Smooth muscle cell (in vitro differentiated cells): ENCODE data around the gene CPED1. TPM values are rescaled to one million over a fixed set of nuclear protein-coding genes. Genes with fewer than 3 reads are reported as not detected.

Experiments
- DNase-seq: peaks from one replicate; lab custom pipeline; 2025; ENCODE audit not compliant: unreplicated experiment; lab: John Stamatoyannopoulos, UW
- H2AFZ ChIP-seq: fragments of 200-600 bp; sonication (generic); 2 replicates; pipeline ENCODE4 v1.6.0; 2016; ENCODE audit warnings: antibody characterized with exemption, low read depth, mild to moderate bottlenecking
- H3F3A ChIP-seq: fragments of 200-600 bp; sonication (generic); 2 replicates; pipeline ENCODE4 v1.6.0; 2017; ENCODE audit warnings: antibody characterized with exemption, low read depth
- H3K27ac ChIP-seq: fragments of 200-600 bp; sonication (generic); 2 replicates; pipeline ENCODE4 v1.5.1; 2016; ENCODE audit warnings: low read depth, mild to moderate bottlenecking
- H3K27me3 ChIP-seq: fragments of 200-600 bp; sonication (generic); 2 replicates; pipeline ENCODE4 v1.6.1; 2016; ENCODE audit warnings: low read depth, mild to moderate bottlenecking
- H3K36me3 ChIP-seq: fragments of 200-600 bp; sonication (generic); 2 replicates; pipeline ENCODE4 v1.5.1; 2016; ENCODE audit warnings: low read depth
- H3K4me1 ChIP-seq: fragments of 200-600 bp; sonication (generic); 2 replicates; pipeline ENCODE4 v1.5.1; 2016; ENCODE audit warnings: low read depth
- H3K4me2 ChIP-seq: fragments of 200-600 bp; sonication (generic); 2 replicates; pipeline ENCODE4 v1.6.0; 2016; ENCODE audit warnings: mild to moderate bottlenecking
- H3K4me3 ChIP-seq: fragments of 200-600 bp; sonication (generic); 2 replicates; pipeline ENCODE4 v1.5.1; 2016; ENCODE audit warnings: mild to moderate bottlenecking
- H3K79me2 ChIP-seq: fragments of 200-600 bp; sonication (generic); 2 replicates; pipeline ENCODE4 v1.6.0; 2016; ENCODE audit warnings: low read depth, mild to moderate bottlenecking
- H3K9ac ChIP-seq: fragments of 200-600 bp; sonication (generic); 2 replicates; pipeline ENCODE4 v1.6.0; 2016; ENCODE audit warnings: low read depth
- H3K9me3 ChIP-seq: fragments of 200-600 bp; sonication (generic); replicated peaks from 2 replicates; pipeline ENCODE4 v1.5.1; 2016; ENCODE audit warnings: low read depth
- H4K20me1 ChIP-seq: fragments of 200-600 bp; sonication (generic); 2 replicates; pipeline ENCODE4 v1.6.0; 2016; ENCODE audit warnings: low read depth
- WGBS: methylation state at CpG from one replicate; pipeline ENCODE4 v1.1.7; 2016; ENCODE audit warnings: low lambda C conversion rate; 5-methylcytosine and 5-hydroxymethylcytosine counted together
- polyA plus RNA-seq: library from polyadenylated mRNA; unstranded; fragments of >200 nt; fragmentation: Nextera tagmentation; extraction: Ambion mirVana; gene quantifications from 2 replicates; pipeline ENCODE4 v1.2.1, GENCODE V29; 2016
- total RNA-seq: library from RNA; depleted of rRNA; stranded (reverse); fragments of >200 nt; gene quantifications from 2 replicates; pipeline ENCODE4 v1.2.3, GENCODE V29; 2014
- TF ChIP-seq, protein P1 (sequence below): fragments of 200-600 bp; sonication (generic); IDR thresholded peaks from 2 replicates; pipeline ENCODE4 v1.5.1; 2017; ENCODE audit warnings: borderline replicate concordance, mild to moderate bottlenecking, antibody characterized with exemption; ENCODE audit not compliant: insufficient read depth, poor library complexity, severe bottlenecking

Gene CPED1
- total and polyA plus RNA-seq, 2 experiments from 2014 or later, result 9.5 to 12.9 TPM

GRCh38 chr7:121046893-121047468, 58.5 kb downstream of the CPED1 start:
- H2AFZ ChIP-seq, result no peak overlapping the region
- 68% methylated on average over 2 of the region's 2 CpGs for WGBS
- H4K20me1 ChIP-seq, result no peaks in the 10 kb centered on the region
- TF ChIP-seq, protein P1, sequence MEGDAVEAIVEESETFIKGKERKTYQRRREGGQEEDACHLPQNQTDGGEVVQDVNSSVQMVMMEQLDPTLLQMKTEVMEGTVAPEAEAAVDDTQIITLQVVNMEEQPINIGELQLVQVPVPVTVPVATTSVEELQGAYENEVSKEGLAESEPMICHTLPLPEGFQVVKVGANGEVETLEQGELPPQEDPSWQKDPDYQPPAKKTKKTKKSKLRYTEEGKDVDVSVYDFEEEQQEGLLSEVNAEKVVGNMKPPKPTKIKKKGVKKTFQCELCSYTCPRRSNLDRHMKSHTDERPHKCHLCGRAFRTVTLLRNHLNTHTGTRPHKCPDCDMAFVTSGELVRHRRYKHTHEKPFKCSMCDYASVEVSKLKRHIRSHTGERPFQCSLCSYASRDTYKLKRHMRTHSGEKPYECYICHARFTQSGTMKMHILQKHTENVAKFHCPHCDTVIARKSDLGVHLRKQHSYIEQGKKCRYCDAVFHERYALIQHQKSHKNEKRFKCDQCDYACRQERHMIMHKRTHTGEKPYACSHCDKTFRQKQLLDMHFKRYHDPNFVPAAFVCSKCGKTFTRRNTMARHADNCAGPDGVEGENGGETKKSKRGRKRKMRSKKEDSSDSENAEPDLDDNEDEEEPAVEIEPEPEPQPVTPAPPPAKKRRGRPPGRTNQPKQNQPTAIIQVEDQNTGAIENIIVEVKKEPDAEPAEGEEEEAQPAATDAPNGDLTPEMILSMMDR, result no peak
- no peaks in the 10 kb centered on the region for H3K27me3 ChIP-seq
- no peak overlapping the region for H3K9ac ChIP-seq
- no peaks in the 10 kb centered on the region for H3F3A ChIP-seq
- DNase-seq, result no peak
- peaks cover 3% of the 10 kb centered on the region for H3K79me2 ChIP-seq
- H3K4me2 ChIP-seq, result no peak overlapping the region
- no peaks in the 10 kb centered on the region for H3K4me1 ChIP-seq
- no peaks in the 10 kb centered on the region for H3K36me3 ChIP-seq
- H3K9me3 ChIP-seq, result no peaks in the 10 kb centered on the region
- no peak overlapping the region for H3K27ac ChIP-seq
- H3K4me3 ChIP-seq, result no peak overlapping the region

DNA sequence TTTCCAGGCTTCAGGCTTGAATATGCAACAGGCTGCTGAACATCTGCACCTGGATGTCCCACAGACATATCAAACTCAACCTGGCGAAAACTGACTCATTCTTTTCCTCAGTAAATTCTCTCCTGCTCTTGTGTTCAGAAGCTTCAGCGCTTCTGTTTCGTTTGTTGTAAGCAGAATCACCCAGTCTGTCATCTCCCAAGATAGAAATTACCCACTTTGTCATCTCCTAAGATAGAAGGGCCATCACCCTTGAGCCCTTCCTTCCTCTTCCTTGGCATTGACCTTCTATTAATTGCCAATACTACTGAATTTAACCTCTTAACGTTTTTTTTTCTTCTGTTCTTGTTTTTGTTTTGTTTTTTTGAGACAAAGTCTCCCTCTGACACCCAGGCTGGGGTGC, 59.7 kb downstream of the CPED1 start:
- Histone ChIP-seq H3K27me3 (no peaks in the 10 kb centered on the region), H3K4me2 (no peak overlapping the region), H3K79me2 (peaks cover 3% of the 10 kb centered on the region), H3K9ac (no peak overlapping the region), H3K4me3 (no peak overlapping the region), H3K36me3 (no peaks in the 10 kb centered on the region), H2AFZ (no peak overlapping the region), H3K27ac (no peak overlapping the region), H3K9me3 (no peaks in the 10 kb centered on the region), H3K4me1 (no peaks in the 10 kb centered on the region), H4K20me1 (no peaks in the 10 kb centered on the region), H3F3A (no peaks in the 10 kb centered on the region)
- no peak for DNase-seq
- WGBS, result 63% methylated on average over 4 of the region's 4 CpGs
- TF ChIP-seq, protein P1, result no peak

DNA sequence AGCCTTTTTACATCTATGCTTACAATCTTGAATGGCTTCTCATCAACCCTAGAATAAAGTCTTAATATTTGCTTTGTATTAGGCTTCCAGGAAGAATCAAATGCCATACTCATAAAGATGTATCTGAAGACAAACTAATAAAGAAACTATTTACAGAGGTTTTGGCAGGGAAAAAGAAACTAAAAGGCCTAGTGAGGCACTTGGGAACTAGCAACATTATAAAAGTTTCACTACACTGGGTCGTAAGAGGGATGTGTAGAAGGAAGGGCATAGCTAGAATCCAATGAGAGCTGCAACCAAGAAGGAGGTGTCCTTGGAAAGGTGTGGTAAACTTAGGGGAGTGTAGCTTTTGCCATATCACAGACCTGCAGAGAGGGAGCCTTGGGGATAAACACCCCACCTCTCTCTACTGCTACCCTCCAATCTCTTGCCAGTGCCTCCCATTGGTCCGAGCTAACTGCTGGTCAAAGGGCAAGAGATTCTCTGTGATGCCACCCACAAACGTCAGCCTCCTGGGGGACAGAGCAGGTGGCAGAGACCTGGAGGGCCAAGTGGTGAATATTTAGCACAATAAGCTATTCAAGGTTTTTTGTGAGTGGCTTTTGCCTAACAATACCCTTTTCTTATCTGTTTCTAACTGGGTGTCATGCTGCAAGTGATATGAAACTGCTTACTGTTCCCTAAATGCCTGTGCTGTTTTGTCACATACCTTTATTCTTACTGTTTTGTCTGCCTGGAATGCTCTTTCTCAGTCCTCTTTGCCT, 60.7 kb downstream of the CPED1 start:
- WGBS, result 85% methylated on average over 3 of the region's 3 CpGs
- no peaks in the 10 kb centered on the region for H3K9me3 ChIP-seq
- H2AFZ ChIP-seq, result no peak overlapping the region
- no peaks in the 10 kb centered on the region for H3K4me1 ChIP-seq
- no peak overlapping the region for H3K4me3 ChIP-seq
- TF ChIP-seq, protein P1, result no peak
- peaks cover 3% of the 10 kb centered on the region for H3K79me2 ChIP-seq
- no peak overlapping the region for H3K4me2 ChIP-seq
- H3K36me3 ChIP-seq, result no peaks in the 10 kb centered on the region
- DNase-seq, result no peak
- H3K9ac ChIP-seq, result no peak overlapping the region
- H3K27ac ChIP-seq, result no peak overlapping the region
- no peaks in the 10 kb centered on the region for H3K27me3 ChIP-seq
- no peaks in the 10 kb centered on the region for H4K20me1 ChIP-seq
- no peaks in the 10 kb centered on the region for H3F3A ChIP-seq

GRCh38 chr7:121049897-121050296, 61.4 kb downstream of the CPED1 start:
- no peaks in the 10 kb centered on the region for H3F3A ChIP-seq
- H3K4me2 ChIP-seq, result no peak overlapping the region
- H3K27me3 ChIP-seq, result no peaks in the 10 kb centered on the region
- peaks cover under 1% of the 10 kb centered on the region for H3K79me2 ChIP-seq
- H3K27ac ChIP-seq, result no peak overlapping the region
- no peak overlapping the region for H3K9ac ChIP-seq
- H3K36me3 ChIP-seq, result no peaks in the 10 kb centered on the region
- H3K4me1 ChIP-seq, result no peaks in the 10 kb centered on the region
- H4K20me1 ChIP-seq, result no peaks in the 10 kb centered on the region
- DNase-seq, result no peak
- TF ChIP-seq, protein P1, result no peak
- H3K9me3 ChIP-seq, result no peaks in the 10 kb centered on the region
- H2AFZ ChIP-seq, result no peak overlapping the region
- H3K4me3 ChIP-seq, result no peak overlapping the region
